Effector memory CD8-positive, alpha-beta T cell (primary cell): ENCODE data around the gene TRMT61A.

ENCODE experiments used
- ATAC-seq: fragments of 150-1000 bp; cut with Tn5 transposase; replicated peaks from 2 replicates; pipeline ENCODE4 v1.10.0; 2021; ENCODE audit warnings: mild to moderate bottlenecking, moderate library complexity
- DNase-seq, 3 experiments: peaks; one replicate each; pipeline ENCODE4 v3.0.0; 2021
- H3K27ac Mint-ChIP-seq, 2 donors: one replicate each; pipeline ENCODE4 v1.8.0; 2022; ENCODE audit warnings: mild to moderate bottlenecking in 2 of 2, mixed read lengths in 2 of 2, moderate library complexity in 2 of 2
- H3K27me3 Mint-ChIP-seq, 2 donors: one replicate each; pipeline ENCODE4 v1.8.0; 2022; ENCODE audit warnings: mixed read lengths in 2 of 2
- H3K36me3 Mint-ChIP-seq: one replicate; pipeline ENCODE4 v1.8.0; 2022; ENCODE audit warnings: mild to moderate bottlenecking, moderate library complexity, mixed read lengths; ENCODE audit not compliant: insufficient read depth
- H3K4me1 Mint-ChIP-seq, 2 donors: one replicate each; pipeline ENCODE4 v1.8.0; 2022; ENCODE audit warnings: low read depth in 2 of 2, mixed read lengths in 2 of 2
- H3K4me3 Mint-ChIP-seq, 2 donors: one replicate each; pipeline ENCODE4 v1.8.0; 2022; ENCODE audit warnings: mild to moderate bottlenecking in 2 of 2, mixed read lengths in 2 of 2, moderate library complexity in 2 of 2
- H3K9me3 Mint-ChIP-seq, 2 donors: one replicate each; pipeline ENCODE4 v1.8.0; 2022; ENCODE audit warnings: mixed read lengths in 2 of 2

Gene TRMT61A

GRCh38 chr14:103576371-103577024, 47.5 kb downstream of the TRMT61A start:
- Mint-ChIP-seq H3K4me1 (no peaks in the 10 kb centered on the region), H3K27ac (no peak overlapping the region), H3K36me3 (peaks cover 68% of the 10 kb centered on the region), H3K4me3 (no peak overlapping the region), H3K9me3 (no peaks in the 10 kb centered on the region), H3K27me3 (no peaks in the 10 kb centered on the region)
- DNase-seq (no peak), ATAC-seq (no peak)

GRCh38 chr14:103578401-103579075, 49.5 kb downstream of the TRMT61A start:
- no peaks in the 10 kb centered on the region for H3K4me1 Mint-ChIP-seq
- no peak for DNase-seq
- no peak overlapping the region for H3K4me3 Mint-ChIP-seq
- ATAC-seq, result no peak
- no peak overlapping the region for H3K27ac Mint-ChIP-seq
- H3K36me3 Mint-ChIP-seq, result peaks cover 49% of the 10 kb centered on the region
- no peaks in the 10 kb centered on the region for H3K27me3 Mint-ChIP-seq
- H3K9me3 Mint-ChIP-seq, result no peaks in the 10 kb centered on the region

- H3K27me3 Mint-ChIP-seq, result no peaks in the 10 kb centered on the region
- H3K36me3 Mint-ChIP-seq, result peaks cover 38% of the 10 kb centered on the region
- H3K9me3 Mint-ChIP-seq, result no peaks in the 10 kb centered on the region
- no peak overlapping the region for H3K27ac Mint-ChIP-seq
- H3K4me3 Mint-ChIP-seq, result no peak overlapping the region
- ATAC-seq (no peak), DNase-seq (no peak)
- peaks cover 0 to 3% of the 10 kb centered on the region in 2 donors for H3K4me1 Mint-ChIP-seq
These were observed 52.2 kb downstream of the TRMT61A start for GRCh38 chr14:103581206-103581605.

DNA sequence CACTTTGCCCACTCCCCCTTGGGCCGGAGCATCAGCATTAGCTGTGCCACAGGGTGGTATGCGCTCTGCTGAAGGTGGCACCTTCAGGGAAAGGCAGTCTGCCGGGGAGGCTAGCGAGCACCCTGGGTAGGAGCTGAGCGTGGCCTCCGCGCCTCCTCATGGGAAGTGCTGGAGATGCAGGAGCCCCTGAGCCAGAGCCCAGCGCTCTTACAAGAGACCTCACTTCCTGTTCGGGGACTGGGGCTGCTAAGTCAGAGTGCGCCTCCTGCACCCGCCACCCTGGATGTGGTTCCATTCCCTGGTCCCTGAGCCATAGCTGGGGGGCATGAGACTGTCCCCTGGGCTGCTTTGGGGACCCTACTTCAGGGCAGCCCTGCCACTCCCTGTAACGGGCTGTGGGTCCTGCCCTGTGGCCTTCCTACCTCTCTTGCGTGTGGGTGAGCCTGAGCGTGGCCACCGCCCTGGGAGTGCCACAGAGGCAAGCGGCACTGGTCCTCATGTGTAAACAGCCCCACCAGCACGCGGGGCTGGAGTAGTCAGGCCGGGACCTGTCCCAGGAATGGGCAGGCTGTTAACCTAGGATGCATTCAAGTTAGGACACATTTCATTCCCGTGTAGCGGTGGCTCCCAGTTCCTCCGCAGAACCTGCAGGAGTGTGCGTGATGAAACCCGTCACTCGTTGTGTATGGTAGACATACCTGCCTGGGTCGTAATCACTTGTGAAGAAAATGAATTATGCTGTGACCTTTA, 53.1 kb downstream of the TRMT61A start:
- H3K4me1 Mint-ChIP-seq, result peaks cover 0 to 3% of the 10 kb centered on the region in 2 donors
- no peaks in the 10 kb centered on the region for H3K27me3 Mint-ChIP-seq
- H3K36me3 Mint-ChIP-seq, result peaks cover 35% of the 10 kb centered on the region
- no peak overlapping the region for H3K27ac Mint-ChIP-seq
- DNase-seq (no peak), ATAC-seq (no peak)
- no peak overlapping the region for H3K4me3 Mint-ChIP-seq
- H3K9me3 Mint-ChIP-seq, result no peaks in the 10 kb centered on the region

- ATAC-seq (no peak), DNase-seq (no peak)
- no peaks in the 10 kb centered on the region for H3K27me3 Mint-ChIP-seq
- peaks cover 0 to 3% of the 10 kb centered on the region in 2 donors for H3K4me1 Mint-ChIP-seq
- no peak overlapping the region for H3K4me3 Mint-ChIP-seq
- no peak overlapping the region for H3K27ac Mint-ChIP-seq
- no peaks in the 10 kb centered on the region for H3K9me3 Mint-ChIP-seq
- peaks cover 29% of the 10 kb centered on the region for H3K36me3 Mint-ChIP-seq
These were observed 55.4 kb downstream of the TRMT61A start for GRCh38 chr14:103584326-103584915.
